Measurements from ENCODE around the gene LGI1.

The LGI1 gene

DNA sequence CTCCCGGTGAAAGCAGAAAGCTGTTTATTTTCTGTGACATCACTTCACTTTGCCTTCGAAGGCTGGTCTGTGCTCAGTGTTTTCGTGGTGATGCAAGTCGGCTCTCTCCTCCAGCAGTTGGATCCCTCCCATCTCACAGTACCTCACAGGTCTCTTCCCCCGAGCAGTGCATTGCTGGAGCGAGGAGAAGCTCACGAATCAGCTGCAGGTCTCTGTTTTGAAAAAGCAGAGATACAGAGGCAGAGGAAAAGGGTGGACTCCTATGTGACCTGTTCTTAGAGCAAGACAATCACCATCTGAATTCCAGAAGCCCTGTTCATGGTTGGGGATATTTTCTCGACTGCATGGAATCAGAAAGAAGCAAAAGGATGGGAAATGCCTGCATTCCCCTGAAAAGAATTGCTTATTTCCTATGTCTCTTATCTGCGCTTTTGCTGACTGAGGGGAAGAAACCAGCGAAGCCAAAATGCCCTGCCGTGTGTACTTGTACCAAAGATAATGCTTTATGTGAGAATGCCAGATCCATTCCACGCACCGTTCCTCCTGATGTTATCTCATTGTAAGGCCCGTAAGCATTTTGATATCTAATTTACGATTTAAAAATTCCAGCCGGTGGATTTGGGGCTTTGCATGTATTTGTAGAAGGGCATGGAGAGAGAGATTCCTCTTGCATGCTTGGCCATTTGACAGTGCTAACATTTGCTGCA is at the start of gene LGI1:
Gene LGI1, plus strand, starts transcription at position 136 of the 707 bp plus-strand sequence. Its CDS starts 209 bp downstream, at position 345.
- no peak for DNase-seq

DNA sequence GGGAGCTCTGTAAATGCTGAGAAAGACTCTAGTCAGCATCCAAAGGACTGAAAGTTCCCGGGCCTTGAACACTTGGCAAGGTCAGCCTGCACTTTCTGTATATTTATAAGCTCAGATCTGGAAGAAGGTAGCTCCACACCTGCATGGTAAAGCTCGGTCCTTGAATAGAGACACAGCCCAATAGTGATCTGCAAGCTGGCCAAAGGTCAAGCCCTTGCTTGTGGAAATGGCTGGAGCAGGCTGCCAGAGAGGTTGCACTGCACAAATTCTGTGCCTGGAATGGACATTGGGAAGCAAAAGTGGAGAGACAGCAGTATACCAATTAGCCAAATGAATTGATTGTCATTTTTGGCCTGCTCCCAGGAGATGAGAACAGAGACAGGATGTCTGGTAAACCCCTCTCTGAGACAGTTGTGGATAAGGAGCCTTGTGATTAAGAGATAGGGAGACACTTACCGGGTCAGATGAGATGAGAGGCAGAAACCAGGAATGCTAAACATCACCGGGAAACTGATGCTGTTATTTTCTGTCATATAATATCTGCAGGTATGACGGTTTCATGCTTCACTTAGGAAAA is 47.3 kb upstream of the LGI1 start:
- DNase-seq, result no peak

DNA sequence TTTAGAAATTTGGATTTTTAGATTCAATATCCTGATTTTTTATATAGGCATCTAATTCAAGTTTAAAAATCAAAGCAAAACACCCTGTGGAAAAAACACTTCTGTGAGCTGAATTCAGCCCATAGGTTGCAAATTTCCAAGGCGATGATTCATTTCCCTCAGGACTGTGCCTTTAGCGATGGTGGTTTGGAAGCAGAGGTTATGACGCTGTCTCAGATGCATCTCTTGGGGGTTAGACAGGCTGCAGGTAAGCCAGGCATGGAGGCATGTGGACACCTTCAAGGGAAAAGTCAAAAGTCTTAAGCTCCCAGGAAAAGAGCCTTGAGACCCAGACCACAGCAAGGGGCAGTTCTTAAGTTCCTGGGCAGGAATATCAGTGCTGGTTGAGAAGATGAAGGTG is 45.8 kb upstream of the LGI1 start:
- DNase-seq, result no peak

DNA sequence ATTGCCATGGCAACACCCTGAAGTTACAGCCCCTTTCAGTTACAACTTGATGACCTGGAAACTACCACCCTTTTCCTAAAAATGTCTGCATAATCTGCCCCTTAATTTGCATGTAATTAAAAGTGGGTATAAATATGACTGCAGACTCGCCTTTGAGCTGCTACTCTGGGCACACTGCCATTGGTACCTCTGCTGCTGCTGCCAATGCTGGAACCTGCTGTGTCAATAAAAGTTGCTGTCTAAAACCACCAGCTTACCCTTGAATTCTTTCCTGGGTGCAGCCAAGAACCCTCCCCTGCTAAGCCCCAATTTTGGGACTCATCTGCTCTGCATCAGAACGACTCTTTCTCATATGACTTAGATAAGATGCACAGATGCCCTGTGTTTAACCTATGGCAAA is 45.1 kb upstream of the LGI1 start:
- DNase-seq, result no peak

DNA sequence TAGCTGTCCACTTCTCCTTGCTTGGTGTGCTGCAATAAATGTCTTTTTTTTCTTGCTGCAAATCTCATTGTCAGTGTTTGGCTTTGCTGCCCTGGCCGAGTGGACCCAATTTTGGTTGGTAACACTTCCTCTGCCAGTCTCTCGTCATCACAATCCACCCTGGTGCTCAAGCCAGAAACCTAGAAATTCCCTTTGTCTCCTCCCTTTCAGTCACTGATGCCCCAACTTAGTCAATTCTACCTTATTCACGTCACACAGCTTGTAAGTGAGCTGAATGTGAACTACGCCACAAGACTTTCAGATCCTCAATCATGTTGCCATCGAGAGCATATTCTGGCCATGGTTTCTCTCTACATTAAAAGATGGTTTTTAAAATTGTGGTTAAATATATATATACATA is 42.4 kb upstream of the LGI1 start:
- no peak for DNase-seq

DNA sequence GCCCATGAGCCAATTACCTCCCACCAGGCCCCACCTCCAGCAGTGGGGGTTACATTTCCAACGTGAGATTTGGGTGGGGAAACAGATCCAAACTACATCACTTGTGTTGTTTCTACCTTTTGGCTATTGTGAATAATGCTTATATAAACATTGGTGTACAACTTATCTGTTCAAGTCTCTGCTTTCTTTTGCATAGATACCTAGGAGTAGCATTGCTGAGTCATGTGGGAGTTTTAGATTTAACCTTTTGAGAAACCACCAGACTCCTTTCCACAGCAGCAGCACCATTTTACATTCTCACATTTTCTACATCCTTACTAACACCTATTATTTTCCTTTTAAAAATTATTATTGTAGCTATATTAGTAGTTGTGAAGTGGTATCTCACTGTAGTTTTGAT is 41.0 kb upstream of the LGI1 start:
- DNase-seq, result no peak

DNA sequence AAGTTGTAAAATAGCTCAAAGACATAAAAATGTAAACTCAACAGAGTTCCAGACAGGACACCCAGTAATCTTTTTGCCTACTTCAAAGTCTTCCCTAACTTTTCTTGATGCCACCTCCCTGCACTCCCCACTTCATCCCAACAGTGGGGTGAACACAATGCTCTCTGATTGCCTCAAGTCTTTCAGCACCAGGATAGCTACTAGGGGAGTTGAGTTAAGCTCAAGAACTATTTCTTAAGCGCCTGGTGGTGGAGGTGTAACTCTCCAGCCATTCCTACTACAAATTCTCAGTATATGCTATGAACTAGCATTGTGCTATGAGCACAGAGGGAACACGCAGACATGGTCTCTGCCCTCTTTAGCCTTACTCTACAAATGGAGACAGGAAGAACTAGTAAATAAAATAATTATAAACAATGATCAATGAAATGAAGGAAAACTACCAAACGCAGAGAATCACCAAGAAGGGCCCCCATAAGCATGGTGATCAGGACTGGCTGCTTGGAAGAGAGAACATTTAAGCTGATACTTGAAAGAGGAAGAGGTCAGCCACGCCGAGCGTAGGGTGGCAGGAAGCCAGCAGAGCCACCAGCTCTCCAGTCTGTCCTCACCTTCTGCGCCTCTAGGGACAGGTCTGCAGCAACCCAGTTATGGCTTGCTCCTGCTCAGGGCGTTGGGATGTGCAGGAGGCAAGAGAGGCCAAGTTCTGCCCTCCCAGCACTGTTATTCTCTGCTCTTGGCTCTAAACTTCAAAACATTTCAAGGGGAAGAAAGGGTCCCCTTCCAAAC is 38.6 kb upstream of the LGI1 start:
- no peak for DNase-seq

DNA sequence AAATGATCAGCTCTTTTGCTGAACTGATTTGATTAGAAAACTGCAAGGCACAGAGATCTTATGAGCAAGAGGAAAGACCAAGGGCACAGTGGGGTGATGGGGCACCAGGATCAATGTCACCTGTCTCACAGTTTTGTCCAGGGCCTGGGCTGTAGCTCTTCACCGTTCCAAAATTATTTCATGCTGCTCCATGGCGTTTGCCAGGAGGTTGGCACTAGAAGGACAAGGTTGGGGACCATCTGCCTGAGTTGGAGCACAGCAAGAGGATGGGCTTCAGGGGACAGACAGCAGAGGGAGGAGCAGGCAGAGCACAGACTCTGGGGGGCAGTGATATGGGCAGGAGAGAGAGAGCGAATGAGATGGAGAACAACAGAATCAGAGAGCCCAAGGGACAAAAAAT is 37.8 kb upstream of the LGI1 start:
- no peak for DNase-seq

DNA sequence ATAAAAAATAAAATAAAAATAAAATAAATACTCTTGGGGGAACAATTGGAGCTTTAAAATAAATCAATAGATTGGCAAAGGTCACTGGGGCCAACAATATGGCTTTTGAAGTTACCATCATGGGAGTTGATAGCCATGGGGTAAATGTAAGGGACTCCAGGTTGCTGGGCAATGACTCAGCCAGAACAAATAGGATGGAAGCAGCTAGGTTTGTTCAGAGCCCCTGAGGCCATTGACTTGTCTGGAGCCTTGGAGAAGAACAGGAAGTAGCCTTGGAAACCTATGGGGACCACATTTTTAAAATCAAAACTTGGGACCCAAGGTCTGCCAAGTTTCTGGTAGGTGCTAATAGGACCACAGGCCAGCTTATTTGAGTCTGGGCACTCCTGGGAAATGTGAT is 35.2 kb upstream of the LGI1 start:
- no peak for DNase-seq

DNA sequence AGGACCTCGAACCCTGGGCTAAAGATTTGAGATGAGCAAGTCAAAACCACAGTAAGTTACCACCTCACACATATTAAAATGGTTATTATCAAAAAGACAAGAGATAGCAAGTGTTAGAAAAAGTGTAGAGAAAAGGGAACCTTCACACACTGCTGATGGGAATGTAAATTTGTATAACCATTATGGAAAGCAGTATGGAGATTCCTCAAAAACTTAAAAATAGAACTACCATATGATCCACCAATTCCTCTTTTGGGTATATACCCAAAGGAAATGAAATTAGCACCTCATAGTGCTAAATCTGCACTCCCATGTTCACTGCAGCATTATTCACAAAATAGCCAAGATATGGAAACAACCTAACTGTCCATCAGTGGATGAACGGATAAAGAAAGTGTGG is 34.6 kb upstream of the LGI1 start:
- no peak for DNase-seq

DNA sequence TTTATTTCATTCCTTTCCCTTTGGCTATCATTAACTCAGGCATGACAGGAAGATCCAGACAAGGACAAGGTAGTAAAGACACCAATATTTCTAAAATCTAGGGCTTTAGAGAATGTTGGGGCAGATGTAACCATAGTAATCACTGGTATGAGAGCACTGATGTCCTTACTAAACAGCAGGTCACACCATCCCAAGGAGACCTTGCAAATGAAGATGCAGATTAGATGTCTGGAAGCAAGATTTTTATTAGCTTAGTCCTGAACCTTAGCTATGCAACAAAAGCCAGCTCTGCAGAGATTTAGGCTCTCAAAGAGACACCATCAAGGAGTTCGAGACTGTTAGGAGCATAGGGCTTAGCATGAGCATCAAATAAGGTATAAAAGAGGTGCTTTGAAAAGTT is 31.7 kb upstream of the LGI1 start:
- DNase-seq, result no peak

DNA sequence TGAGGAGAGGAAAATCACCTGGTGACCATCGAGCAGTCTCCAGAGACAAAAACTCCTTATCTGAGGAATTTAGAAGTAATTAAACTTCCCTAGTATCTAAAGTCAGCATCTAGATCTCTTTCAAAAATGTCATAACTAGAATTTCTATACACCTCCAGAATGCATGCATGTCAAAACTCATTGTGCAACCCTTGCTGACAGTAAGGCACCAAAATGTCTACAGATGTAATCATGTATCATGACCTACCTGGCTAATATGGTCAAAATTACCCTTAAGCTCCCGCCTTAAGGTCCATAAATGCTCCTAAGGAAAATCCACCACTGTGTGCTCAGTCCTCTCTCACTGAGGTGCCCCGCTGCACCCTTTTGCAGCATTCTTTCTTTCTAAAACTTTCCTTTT is 16.4 kb upstream of the LGI1 start:
- DNase-seq, result no peak

DNA sequence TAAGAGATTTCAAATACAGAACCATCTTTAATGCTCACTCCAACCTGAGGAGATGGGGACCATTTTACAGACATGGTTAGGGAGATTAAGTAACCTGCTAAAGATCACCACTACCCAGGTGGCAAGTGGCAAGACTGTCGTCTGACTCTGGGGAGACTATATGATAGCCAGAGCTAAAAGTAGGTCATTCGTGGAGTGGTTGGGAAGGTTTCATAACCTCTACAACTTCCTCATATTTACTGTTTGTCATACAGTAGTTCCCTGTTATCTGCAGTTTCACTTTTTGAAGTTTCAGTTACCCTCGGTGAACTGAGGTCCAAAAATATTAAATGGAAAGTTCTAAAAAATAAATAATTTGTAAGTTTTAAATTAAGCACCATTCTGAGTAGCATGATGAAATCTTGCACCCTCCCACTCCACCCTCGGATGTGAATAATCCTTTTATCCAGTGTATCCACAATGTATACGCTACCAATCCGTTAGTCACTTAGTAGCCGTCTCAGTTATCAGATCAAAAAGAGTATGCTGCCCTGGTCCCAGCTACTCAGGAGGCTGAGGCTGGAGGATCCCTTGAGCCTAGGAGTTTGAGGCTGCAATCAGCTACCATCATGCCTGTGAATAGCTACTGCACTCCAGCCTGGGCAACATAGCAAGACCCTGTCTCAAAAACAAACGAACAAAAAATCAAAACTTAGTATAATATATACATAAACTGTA is 14.9 kb upstream of the LGI1 start:
- no peak for DNase-seq

DNA sequence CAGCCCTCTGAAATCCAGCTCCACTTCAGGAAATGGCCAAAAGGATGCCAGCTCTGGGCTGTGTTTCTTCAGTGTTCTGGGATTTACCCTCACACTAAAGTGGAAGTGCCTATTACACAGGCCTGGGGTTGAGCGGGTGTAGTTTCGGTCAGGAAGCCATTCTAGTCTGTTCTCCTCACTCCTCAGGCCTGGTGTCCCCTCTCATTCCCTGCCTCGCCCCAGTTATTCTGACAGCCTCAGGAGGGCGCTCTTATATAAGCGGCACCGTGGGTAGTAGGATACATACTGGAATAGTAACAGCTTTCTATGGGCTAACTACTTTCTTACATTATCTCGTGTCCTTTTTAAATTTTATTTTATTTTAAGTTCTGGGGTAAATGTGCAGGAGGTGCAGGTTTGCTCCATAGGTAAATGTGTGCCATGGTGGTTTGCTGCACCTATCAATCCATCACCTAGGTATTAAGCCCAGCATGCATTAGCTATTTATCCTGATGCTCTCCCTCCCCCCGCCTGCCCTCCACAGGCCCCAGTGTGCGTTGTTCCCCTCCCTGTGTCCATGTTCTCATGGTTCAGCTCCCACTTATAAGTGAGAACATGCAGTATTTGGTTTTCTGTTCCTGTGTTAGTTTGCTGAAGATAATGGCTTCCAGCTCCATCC is 12.2 kb upstream of the LGI1 start:
- DNase-seq, result no peak

DNA sequence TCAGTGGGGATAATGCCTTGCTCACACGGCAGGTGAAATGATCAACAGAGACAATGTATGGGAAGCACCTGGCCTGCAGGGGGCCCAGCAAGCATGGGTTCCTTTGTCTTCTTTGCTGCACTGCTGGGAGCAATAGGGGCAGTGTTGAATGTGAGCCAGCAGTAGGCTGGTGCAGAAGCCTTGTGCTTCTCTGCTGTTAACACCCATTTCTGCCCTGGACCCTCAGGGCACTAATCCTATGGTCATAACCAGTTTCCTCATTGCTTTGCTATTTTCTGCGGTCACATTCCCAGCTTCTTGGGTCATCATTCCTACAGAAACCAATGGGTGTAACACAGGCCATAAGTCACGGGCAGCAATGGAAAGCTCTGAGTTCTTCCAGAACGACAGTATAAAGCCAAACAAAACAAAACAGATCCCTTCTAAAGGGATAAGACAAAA is 10.9 kb upstream of the LGI1 start:
- no peak for DNase-seq

DNA sequence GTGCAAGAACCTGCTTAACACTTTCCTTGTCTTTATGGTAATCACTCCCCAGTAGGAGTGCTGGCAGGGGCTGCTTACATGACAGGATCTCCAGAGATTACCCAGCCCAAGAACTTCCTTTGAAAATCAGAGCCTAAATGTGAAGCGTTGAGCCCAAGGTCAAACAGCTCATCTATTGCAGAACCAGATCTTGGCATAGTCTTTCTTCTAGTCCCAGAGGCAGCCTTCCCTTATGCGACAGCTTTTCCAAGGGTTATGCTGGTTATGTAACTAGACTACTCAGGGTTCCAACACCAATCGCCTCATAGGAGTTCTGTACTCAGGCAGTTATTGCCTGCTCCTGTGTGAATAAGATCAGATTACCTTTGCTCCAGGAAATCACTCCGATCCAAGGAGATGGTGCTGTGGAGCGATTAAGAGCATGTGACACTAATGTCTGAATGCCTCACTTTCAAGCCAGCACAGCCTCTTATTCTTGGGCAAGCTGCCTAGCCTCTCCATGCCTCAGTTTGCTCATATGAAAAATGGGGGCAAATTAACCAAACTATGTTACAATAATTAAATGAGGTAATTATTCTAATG is 8.4 kb upstream of the LGI1 start:
- no peak for DNase-seq

DNA sequence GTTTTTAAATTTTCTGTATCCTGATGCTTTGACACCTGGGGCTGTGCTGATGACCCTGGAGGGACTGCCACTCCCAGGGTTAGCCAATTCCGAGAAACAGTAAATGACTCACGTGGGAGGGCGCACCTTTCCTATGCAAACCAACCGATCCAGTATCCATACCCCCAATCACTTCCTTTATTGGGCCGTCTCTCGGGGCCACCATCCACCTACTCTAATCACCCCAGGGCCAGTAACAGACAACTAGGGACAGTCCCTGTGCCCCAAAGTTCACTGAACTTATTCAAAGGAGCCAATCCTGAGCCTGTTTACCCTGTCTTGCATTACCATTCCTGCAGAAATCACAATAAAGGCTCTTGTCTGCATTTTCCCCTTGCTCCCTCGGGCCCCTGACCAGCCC is 6.6 kb upstream of the LGI1 start:
- no peak for DNase-seq

DNA sequence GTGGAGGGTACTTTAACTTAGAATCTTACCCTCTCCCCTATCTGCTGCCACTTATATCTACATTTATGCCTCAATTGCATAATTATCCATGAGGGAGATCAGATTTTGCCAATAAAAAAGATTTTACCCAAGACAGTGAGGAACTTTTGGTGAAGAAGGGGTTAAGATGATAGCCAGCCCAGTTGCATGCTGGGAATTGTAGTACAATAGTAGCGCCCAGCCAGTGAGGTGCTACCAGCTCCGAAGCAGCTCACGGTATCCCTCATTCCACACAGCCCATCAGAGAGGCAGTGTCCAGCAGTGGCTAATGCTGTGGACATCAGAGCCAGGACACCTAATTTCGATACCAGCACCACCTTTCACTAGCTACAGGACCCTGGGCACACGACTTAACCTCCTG is 5.9 kb upstream of the LGI1 start:
- DNase-seq, result no peak

DNA sequence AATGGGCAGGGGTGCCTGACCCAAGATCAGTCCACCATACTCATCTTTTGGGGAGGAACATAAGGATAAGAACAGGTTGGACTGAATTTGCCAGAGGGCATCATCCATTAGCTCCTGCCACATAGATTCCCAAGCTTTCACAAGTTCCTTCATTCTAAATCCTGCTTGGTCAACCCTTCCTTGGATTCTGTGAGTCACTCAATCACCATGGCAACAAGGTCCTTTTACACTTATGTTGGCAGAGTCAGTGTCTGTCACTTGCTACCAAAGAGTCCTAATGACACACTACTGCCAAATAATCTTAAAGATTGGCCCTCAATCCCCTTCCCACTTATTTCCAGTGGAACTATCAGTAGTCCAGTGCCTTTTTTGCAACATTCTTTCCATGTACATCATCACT is 5.0 kb upstream of the LGI1 start:
- no peak for DNase-seq

DNA sequence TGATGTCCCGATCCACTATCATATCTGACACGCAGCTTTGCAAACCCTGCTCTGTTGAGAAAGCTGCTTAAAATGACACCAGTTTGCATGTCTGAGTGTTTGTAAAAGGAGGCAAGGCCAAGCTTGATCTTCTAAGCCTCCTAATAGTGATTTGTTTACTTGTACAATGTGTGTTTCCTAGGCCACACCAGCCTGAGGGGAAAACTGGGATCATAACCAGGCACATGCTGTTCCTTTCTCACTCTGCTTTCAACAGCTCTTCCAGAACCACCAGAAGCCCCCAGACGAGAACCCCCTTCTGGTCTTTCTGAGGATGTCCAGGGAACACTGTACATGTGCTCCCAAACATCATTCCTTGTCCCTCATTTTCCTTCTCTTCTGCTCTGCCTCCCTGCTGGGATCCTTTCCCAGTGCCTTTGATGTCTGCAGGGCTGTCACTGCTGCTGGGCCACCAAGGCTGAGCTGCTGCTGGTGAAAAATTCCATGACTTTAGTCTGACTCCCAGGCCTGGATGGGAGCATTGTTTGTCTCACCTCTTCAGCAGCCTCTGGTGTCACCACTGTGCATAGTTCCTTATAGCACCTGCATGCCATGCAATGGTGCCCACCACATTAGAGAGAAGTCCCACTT is 4.0 kb upstream of the LGI1 start:
- DNase-seq, result no peak

DNA sequence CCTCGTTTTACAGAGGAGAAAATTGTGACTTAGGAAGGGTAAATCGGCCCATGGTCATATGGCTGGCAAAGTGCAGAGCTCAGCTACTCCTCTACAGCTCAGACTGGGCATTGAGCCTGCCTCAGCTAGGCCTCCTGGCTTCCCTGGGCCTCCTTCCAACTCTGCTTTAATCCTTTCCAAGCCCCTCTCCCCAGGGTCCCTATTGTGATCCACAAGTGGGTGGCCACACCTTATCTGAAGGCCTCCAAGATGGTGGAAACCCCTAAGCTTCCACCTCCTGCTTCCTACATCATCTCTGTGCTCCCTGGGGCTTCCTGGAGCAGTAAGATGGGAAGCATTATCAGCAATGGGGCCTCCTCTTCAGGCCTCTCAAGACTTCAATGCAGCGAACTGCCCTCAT is 3.0 kb upstream of the LGI1 start:
- no peak for DNase-seq

DNA sequence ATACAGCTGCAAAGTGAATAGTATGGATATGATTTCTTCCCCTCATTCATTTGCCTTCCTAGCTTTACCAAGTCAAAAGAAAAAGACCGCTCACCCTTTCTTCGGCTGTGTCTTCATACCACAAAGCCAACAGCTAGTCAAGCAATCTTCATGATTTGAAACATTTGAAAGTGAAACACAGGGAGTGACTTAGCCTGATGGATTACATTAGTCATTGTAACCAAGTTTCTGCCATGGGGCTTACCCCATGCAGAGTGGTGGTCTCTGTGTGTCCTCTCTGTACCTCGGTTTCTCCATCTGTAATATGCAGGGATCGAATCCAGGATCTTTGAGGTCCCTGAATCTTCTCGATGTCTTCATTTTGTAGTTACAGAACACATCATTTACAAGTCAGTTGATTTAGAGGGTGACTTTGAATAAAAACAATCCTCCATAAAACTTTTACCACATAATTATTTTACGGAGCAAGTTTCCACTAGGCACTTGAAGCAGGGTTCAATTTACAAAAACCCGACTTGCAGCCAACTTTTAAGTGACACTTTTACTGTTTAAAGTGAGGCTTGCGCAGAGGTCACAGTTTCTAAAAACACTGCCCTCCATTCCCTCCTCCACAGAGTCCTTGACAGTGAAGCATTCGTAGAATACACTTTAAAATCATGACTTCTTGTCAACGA is 2.2 kb upstream of the LGI1 start:
- no peak for DNase-seq

All from activated effector memory CD4-positive, alpha-beta T cell treated with anti-CD3 and anti-CD28 coated beads, Interleukin-2, amount 50 U/mL, for 16 hours (primary cell).